GM21529 (cell line): ENCODE data around the gene PIK3C3.
A peak's percentile ranks its signal among the peaks of the same experiment; 100 is the strongest.

Experiments used
- ATAC-seq: cut with Tn5 transposase; IDR thresholded peaks from one replicate; pipeline ENCODE4 v1.9.1; 2021; ENCODE audit not compliant: unreplicated experiment

The PIK3C3 gene

DNA sequence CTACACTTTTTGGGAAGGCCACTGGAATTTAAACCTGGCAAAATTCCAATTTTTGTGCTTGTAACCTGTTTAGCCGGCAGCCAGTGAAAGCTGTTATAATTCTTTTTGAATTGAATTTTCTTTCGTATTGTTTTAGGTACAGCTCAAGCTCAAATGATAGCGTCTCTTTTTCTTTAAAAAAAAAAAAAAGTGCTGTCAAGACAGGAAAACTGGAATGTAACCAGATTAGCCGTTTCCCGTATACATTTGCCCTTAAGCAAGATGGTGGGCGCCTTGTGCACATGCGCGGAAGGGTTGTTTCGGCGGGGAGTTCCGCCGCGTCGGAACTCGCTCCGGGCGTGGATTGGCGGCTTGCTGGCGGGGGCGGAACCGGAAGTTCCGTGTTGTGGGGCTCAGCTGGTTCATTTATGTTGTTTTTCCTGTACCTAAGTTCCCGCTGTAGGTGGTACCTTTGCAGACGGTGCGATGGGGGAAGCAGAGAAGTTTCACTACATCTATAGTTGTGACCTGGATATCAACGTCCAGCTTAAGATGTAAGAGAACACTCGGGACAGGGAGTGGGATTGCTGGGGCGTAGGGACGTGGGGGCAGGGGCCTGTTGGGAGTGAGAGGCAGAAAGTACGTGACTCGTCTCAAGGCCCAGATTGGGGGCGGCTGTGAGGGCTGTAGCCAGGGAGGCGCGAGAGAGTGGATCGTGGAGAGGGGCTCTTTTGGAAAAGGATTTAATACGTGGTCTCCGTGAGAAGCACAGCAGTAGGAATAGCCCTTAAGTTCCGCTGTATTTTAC lies at the start of gene PIK3C3:
Gene PIK3C3 (plus strand): TSS at position 408 of the 787 bp plus-strand sequence. CDS start 58 bp downstream, at position 466.
- peak; percentile 98 for ATAC-seq

DNA sequence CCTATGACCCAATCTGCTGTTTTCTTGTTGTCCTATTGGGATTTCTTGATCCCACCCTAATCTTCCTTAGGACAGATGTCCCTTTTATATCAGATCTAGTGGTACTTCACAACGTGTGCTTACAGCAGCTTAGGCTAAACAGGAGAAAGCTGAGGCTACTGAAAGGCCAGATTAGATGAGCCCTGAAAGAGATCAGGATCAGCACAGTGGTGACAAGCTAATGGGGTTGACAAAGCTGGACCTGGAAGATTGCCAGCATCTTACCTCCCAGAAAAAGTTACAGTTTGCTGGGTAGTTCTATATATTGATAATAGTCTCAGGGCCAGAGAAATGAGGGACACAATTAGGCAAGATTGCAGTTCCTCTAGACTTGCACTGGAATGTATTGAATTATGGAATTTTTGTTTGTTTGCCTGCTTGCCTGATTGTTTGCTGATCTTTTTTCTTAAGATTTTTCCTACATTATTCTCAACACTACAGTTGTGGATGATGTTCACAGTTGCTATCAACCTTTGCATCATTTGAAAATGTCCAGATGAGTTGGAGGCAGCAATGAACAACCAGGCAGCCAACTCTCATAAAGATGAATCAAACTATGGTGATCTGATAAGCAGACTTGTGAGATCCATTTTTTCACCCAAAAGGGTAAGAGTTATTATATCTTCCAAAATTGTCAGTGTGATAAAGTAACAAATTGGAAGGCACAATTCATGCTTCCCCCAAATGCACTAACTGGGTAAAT lies 49.1 kb upstream of the PIK3C3 start:
- ATAC-seq = no peak

DNA sequence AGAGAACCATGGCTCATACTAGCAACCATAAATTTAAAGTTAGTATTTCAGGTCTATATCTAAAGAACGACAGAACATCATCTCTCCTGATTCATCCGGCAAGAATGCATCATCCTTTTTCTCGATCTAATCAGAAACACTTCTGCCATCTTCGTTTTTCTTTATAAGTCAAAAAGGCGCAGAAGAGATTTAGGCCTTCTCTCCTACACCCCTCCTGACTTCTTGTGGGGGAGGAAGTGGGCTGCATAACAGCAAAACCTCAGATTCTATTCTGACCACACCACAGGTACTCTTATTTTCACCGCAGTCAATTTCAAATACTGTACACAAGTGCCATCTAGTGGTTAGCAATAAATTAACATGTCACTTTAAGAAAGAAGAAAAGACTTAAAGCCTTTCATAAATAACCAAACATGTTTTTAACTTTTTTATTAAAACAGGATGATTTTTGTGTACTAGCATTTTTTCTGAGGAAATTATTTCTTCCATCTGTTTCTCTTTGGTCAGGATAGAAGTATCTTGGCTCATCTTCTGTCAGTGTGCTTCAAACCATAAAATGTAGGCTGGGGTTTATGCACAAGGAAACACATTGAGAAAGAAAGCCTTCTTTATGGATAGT lies 48.4 kb upstream of the PIK3C3 start:
- peak; percentile 92 for ATAC-seq

DNA sequence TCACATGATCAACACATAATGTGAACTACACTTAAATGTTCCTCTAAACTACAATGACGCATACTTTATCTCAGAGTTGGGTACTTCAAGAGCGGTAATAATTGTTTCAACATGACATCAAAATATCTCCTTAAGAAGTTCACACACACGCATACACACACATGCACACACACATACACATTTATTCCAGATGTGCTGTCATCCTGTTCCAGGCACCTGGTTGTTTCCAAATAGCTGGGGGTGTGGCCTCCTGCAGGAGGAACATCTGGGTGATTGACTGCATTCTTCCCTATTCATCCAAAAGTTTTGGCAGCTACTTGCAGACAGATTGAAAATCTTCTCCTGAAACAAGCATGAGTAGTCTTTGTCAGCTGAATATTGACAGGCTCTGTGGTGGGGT lies 37.9 kb upstream of the PIK3C3 start:
- no peak for ATAC-seq

- ATAC-seq = no peak
Observed at GRCh38 chr18:41921770-41922169, 33.3 kb upstream of the PIK3C3 start.

- ATAC-seq = no peak
Observed at GRCh38 chr18:41922176-41922575, 32.9 kb upstream of the PIK3C3 start.

- ATAC-seq = no peak
Observed at GRCh38 chr18:41922841-41923240, 32.2 kb upstream of the PIK3C3 start.

DNA sequence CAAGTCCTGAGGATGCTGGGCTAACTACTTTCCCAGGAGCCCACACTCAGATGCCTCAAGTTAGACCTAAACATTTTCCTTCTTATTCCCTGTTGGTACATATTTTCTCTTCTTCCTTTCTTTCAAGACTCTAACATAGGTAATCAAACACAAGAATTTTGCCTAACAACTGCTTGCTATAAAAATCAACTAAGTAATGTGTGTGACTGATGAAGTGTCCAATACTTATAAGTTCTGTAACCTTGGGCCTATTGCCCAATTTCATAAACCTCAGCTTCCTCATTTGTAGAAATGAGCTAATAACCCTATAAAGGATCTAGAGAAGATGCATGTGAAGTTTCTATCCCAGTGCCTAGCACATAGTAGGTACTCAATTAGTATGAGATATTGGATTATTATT lies 31.6 kb upstream of the PIK3C3 start:
- no peak for ATAC-seq

- ATAC-seq = no peak
Observed at GRCh38 chr18:41928581-41928980, 26.5 kb upstream of the PIK3C3 start.

- ATAC-seq = no peak
Observed at GRCh38 chr18:41932899-41933298, 22.1 kb upstream of the PIK3C3 start.

DNA sequence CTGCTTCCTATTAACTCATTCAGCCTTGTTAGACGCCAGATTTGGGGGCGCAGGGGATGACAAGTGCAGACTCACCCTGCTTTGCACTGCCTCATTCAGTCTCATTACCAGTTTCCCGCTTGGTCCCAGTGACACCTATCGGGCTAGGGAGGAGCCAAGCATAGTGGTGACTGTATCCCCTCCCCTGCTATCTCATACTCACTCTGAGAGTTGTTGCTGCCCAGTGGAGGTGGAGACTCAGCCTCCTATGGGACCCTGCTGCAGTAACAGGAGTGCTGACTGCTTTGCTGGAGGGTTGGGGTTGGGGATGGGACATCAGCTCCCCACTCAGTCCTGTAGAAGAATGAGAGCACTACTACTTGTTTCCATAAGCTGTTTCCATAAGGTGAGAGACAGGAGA lies 21.3 kb upstream of the PIK3C3 start:
- ATAC-seq = no peak

DNA sequence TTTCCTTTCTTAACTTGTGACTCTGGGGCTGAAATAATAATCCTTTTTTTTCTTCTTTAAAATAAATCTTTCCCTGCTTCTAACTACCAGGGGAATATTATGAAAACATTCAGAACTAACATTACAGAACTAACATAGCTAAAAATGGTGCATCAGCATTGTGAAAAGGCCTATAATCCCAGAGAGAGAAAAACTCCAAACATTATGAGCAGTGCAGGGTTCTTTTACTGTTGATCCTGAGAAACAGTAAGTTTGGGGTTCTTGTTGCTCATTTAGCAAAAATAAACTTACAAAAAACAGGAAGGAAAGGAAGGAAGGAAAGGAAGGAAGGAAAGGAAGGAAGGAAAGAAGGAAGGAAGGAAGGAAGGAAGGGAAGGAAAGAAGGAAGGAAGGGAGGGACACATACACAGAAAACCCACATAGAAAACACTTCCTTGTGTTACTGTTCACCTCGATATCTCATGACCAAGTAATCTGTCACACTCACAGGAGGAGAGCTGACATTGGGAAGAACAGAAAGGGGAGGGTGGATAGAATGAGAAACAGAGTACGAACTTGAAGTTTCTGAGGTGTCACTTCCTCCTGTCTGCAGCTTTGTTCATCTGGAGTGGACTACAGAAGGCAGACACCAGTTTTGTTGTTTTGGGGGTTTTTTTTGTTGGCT lies 18.4 kb upstream of the PIK3C3 start:
- ATAC-seq = no peak

DNA sequence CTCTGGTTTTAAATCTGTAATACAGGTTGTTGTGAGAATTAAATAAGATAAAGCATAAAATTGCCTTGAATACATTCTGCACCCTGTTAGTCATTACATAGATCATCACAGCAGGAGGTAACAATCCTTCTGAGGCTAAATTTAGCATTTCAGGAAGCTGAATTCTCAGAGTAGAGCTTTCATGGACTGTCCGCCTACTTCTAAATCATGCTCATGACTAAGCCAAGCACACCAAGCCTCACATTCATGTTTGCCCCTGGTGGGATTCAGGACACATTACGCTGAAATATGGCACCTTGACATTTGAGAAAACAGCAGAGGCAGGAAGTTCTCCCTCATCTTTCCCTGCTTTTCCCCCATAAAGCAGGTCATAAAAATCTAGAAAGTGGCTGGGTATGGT lies 16.6 kb upstream of the PIK3C3 start:
- ATAC-seq = no peak

- ATAC-seq = no peak
Observed at GRCh38 chr18:41939326-41939725, 15.7 kb upstream of the PIK3C3 start.

GRCh38 chr18:41940506-41941215 lies 14.4 kb upstream of the PIK3C3 start:
- ATAC-seq = no peak

- no peak for ATAC-seq
Observed at GRCh38 chr18:41942254-41942653, 12.8 kb upstream of the PIK3C3 start.

DNA sequence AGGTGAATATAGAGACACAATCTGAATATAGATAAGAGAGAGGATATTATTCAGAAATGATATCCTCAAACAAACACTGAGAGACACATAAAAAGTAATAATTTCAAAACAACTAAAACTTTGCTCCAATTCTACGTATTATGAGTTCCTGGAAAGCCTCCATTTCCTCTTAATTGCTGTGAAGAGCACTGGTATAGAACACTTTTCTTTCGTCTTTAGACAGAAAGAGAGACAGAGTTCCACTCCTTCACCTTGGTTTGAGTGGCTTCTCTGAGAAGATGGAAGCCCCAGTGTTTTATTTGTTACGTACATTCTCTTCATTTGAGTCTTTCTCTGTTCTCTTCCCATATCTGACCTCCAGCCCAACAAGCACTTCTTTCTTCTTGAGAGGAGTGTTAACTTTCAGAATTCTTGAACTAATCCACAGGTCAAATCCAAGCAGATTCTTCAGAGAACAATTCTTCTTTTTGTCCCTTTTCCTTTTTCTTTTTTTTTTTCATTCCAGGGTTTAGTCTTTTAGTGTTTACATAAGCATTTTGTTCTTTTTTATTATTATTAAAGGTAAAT lies 6.4 kb upstream of the PIK3C3 start:
- no peak for ATAC-seq

DNA sequence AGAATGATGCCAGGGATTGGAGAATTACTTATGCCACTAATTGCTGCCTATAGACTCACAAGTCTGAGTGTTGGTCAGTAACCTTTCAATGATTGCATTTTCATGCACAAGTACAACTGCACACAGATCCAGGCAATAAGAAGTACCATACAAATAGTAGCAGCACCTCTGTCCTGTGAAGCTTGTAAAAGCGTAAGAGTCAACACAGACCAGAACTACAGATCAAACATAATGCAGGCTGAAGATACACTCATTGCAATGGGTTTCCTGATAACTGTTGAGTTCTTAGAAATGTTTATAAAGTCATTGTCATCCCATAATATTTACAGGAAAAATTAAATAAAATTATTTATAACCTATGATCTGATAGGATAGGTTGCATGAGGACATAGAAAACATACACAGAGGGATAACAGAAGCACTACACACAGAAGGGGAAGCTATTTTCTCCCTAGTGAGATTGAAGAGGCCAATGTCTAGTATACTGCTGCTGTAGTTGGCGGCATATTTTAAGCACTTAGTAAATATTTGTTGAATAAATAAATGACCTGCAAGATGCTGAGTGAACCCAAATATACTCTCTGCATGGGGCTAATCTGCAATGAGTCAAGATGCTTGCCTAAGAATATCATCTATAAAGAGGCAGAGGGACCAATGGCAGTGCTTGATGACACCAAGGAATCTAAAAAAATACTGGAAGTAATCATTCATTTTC lies 5.7 kb upstream of the PIK3C3 start:
- ATAC-seq = no peak

DNA sequence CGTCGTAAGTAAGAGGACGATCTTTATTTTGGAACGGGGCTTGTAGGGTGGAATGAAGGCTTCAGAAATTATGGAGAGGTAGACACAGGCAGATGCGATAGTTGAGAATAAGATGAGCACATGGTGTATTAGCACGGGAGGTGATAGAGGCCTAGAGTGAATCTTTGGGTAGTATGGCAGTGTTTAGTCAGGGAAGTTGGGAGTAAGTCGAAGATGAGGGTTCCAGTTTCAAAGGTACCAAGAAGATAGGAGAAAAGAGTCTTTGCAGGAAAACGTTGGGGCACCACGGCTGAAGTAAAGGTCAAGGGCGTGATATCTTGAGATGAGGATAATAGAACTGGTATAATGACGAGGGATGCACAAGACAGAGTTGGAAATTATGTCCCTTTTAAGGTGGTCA lies 654 bp downstream of the PIK3C3 start:
- ATAC-seq = no peak

DNA sequence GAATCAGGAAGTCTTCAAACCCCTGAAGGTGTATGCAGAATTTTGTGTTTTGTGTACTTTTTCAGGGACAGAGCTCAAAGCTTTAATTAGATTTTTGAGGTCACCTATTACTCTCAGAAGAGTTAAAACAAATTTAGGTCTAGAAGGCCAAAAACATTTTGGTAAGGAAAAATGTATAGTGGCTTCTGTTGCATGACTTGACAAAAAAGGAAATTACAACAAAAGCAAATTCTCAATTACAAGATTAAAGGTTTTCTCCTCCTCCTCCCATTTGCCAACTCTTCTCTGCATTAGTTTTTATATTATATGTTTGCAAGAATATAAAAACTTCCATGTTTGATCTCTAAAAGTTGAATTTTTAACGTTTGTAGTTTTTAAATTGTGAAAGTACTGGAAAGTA lies 4.0 kb downstream of the PIK3C3 start:
- no peak for ATAC-seq
